Spleen (tissue), 7 donors: ENCODE measurements around the gene KCNAB2.

Source experiments
- POLR2A ChIP-seq, 3 donors: fragments of 450-650 bp; IDR thresholded peaks; one replicate each; pipeline ENCODE4 v1.5.1; 2017; ENCODE audit warnings: antibody characterized with exemption in 3 of 3, mild to moderate bottlenecking in 1 of 3
- POLR2AphosphoS5 ChIP-seq, 3 donors: sonication (generic); formaldehyde crosslinking; IDR thresholded peaks; one replicate each; pipeline ENCODE4 v1.5.1; 2017; ENCODE audit warnings: antibody characterized with exemption in 3 of 3
- TF ChIP-seq, protein P1 (sequence below), 11 experiments: fragments of 200-600 bp in 7 of 11; fragments of 450-650 bp in 4 of 11; sonication (generic) in 4 of 11; IDR thresholded peaks in 8 of 11; conservative IDR thresholded peaks in 3 of 11; 1 replicate in 7 of 11; 2 replicates in 4 of 11; pipeline versions ENCODE4 v1.4.0 to v1.8.0; 2016 to 2021; ENCODE audit warnings: antibody characterized with exemption in 11 of 11, inconsistent platforms in 4 of 11, mild to moderate bottlenecking in 1 of 11
- donor health status: DM: no; HTN: no; CAD: no; lungs with moderate emphysema.
- donor health status: DM: no; HTN: no; CAD: no.
- donor health status: DM: no; HTN: no; CAD: no.

DNA sequence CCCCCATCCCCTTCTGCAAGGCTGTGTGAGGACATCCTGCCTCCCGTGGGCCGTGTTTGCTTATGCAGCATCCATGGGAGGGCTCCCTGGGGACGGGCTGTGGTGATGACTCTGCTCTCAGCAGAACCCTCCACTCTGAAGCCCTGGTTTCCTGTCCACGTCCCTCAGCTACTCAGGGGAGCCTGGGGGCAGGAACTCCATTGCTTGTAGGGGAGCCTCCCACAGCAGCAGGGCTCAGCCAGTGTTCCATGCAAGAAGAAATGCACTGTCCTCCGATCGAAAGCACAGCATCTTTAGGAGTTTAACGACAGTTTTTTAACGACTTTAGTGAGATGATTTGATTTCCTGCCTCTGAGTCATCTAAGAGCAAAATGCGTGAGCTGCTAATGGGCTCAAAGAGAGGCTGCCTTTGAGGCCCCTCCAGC lies 8.3 kb upstream of the KCNAB2 start:
- TF ChIP-seq, protein P1, sequence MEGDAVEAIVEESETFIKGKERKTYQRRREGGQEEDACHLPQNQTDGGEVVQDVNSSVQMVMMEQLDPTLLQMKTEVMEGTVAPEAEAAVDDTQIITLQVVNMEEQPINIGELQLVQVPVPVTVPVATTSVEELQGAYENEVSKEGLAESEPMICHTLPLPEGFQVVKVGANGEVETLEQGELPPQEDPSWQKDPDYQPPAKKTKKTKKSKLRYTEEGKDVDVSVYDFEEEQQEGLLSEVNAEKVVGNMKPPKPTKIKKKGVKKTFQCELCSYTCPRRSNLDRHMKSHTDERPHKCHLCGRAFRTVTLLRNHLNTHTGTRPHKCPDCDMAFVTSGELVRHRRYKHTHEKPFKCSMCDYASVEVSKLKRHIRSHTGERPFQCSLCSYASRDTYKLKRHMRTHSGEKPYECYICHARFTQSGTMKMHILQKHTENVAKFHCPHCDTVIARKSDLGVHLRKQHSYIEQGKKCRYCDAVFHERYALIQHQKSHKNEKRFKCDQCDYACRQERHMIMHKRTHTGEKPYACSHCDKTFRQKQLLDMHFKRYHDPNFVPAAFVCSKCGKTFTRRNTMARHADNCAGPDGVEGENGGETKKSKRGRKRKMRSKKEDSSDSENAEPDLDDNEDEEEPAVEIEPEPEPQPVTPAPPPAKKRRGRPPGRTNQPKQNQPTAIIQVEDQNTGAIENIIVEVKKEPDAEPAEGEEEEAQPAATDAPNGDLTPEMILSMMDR (IDR thresholded peaks at IDR 0.05 in 8 of 11, conservative IDR thresholded peaks at IDR 0.05 in 3 of 11) = no peak
- TF ChIP-seq POLR2A (IDR thresholded peaks at IDR 0.05) (no peak), POLR2AphosphoS5 (IDR thresholded peaks at IDR 0.05) (peak in 1 of 3 donors; percentile 27)
